SK-N-SH (cell line): ENCODE measurements around the gene CPEB4. TPM values are rescaled to one million over a fixed set of nuclear protein-coding genes. Genes with fewer than 3 reads are reported as not detected.

Experiments
- CTCF ChIA-PET: fragments of 300-600, 350-600 bp; formaldehyde crosslinking; extraction: SDS; loops from one replicate; lab custom pipeline; 2021; lab: Yijun Ruan, JAX
- POLR2A ChIA-PET: fragments of 350-600 bp; sonication (Branson Sonifier 250); formaldehyde crosslinking; extraction: SDS; loops from one replicate; lab custom pipeline; 2020; ENCODE audit warnings: antibody characterized with exemption, inconsistent platforms; lab: Yijun Ruan, JAX
- DNase-seq: peaks from one replicate; pipeline ENCODE4 v3.0.0; 2012
- H2AFZ ChIP-seq: fragments of 200-600 bp; sonication (generic); 2 replicates; pipeline ENCODE4 v1.8.1; 2016; ENCODE audit warnings: antibody characterized with exemption, mild to moderate bottlenecking, low read depth
- H3F3A ChIP-seq: fragments of 200-600 bp; sonication (generic); replicated peaks from 2 replicates; pipeline ENCODE3; 2016; ENCODE audit warnings: antibody characterized with exemption, mild to moderate bottlenecking; ENCODE audit not compliant: insufficient read depth
- H3K27ac ChIP-seq, 2 experiments: fragments of 200-500 bp in 1 of 2; fragments of 200-600 bp in 1 of 2; sonication (Bioruptor generic) in 1 of 2; sonication (generic), shearing (Covaris generic) in 1 of 2; 2 replicates each; pipeline versions ENCODE4 v1.5.1 to v1.6.1; 2014 to 2016; ENCODE audit warnings: low read depth in 2 of 2, inconsistent platforms in 1 of 2, low read length in 1 of 2, mild to moderate bottlenecking in 1 of 2, mixed read lengths in 1 of 2
- H3K27me3 ChIP-seq: fragments of 200-600 bp; sonication (generic), shearing (Covaris generic); 2 replicates; pipeline ENCODE4 v1.6.1; 2016; ENCODE audit warnings: mixed run types; ENCODE audit not compliant: insufficient read depth
- H3K36me3 ChIP-seq, 2 experiments: fragments of 200-500 bp in 1 of 2; fragments of 200-600 bp in 1 of 2; sonication (Bioruptor generic) in 1 of 2; sonication (generic) in 1 of 2; replicated peaks in 1 of 2; 2 replicates each; pipeline versions ENCODE3 to v1.5.1; 2014 to 2016; ENCODE audit warnings: low read length in 1 of 2, mild to moderate bottlenecking in 1 of 2; ENCODE audit not compliant: insufficient read depth in 2 of 2, control insufficient read depth in 1 of 2
- H3K4me1 ChIP-seq, 2 experiments: fragments of 200-500 bp in 1 of 2; fragments of 200-600 bp in 1 of 2; sonication (Bioruptor generic) in 1 of 2; sonication (generic), shearing (Covaris generic) in 1 of 2; 2 replicates each; pipeline versions ENCODE4 v1.5.1 to v1.6.1; 2014 to 2016; ENCODE audit warnings: low read depth in 1 of 2, low read length in 1 of 2, mixed run types in 1 of 2; ENCODE audit not compliant: insufficient read depth in 2 of 2, control insufficient read depth in 1 of 2
- H3K4me2 ChIP-seq: fragments of 200-600 bp; sonication (generic), shearing (Covaris generic); 2 replicates; pipeline ENCODE4 v1.6.1; 2017; ENCODE audit warnings: mixed run types
- H3K4me3 ChIP-seq, 2 experiments: fragments of 200-500 bp in 1 of 2; fragments of 200-600 bp in 1 of 2; sonication (Bioruptor generic) in 1 of 2; sonication (generic), shearing (Covaris generic) in 1 of 2; 2 replicates each; pipeline versions ENCODE4 v1.5.1 to v1.8.1; 2014 to 2016; ENCODE audit warnings: low read depth in 2 of 2, inconsistent platforms in 1 of 2, low read length in 1 of 2, mild to moderate bottlenecking in 1 of 2, mixed read lengths in 1 of 2, moderate library complexity in 1 of 2
- H3K79me2 ChIP-seq: fragments of 200-600 bp; sonication (generic); 2 replicates; pipeline ENCODE4 v1.8.1; 2017; ENCODE audit warnings: mild to moderate bottlenecking; ENCODE audit not compliant: insufficient read depth
- H3K9ac ChIP-seq: fragments of 200-600 bp; sonication (generic); 2 replicates; pipeline ENCODE4 v1.6.1; 2017; ENCODE audit warnings: mixed run types
- H3K9me2 ChIP-seq: fragments of 200-600 bp; sonication (generic); 2 replicates; pipeline ENCODE4 v1.6.1; 2017; ENCODE audit warnings: mixed run types
- H3K9me3 ChIP-seq: fragments of 200-600 bp; sonication (generic); 2 replicates; pipeline ENCODE4 v1.6.1; 2017; ENCODE audit warnings: mixed run types, mild to moderate bottlenecking, moderate library complexity
- H4K20me1 ChIP-seq: fragments of 200-600 bp; sonication (generic); 2 replicates; pipeline ENCODE4 v1.6.1; 2017; ENCODE audit warnings: mild to moderate bottlenecking, mixed run types; ENCODE audit not compliant: insufficient read depth
- CHD2 ChIP-seq: fragments of 150-350 bp; IDR thresholded peaks from 2 replicates; pipeline ENCODE4 v1.6.1; 2018; ENCODE audit warnings: low read length; ENCODE audit not compliant: partially characterized antibody
- CTCF ChIP-seq: fragments of 200-600 bp; sonication (generic); IDR thresholded peaks from 2 replicates; pipeline ENCODE4 v1.6.1; 2017; ENCODE audit warnings: antibody characterized with exemption, mild to moderate bottlenecking, moderate library complexity
- ELF1 ChIP-seq: IDR thresholded peaks from 2 replicates; pipeline ENCODE4 v1.4.0; 2012
- FOSL2 ChIP-seq: IDR thresholded peaks from 2 replicates; pipeline ENCODE4 v1.4.0; 2012; ENCODE audit warnings: low read depth, mild to moderate bottlenecking, moderate library complexity, borderline replicate concordance
- GABPA ChIP-seq: IDR thresholded peaks from 2 replicates; pipeline ENCODE4 v1.4.0; 2012; ENCODE audit warnings: low read depth, mild to moderate bottlenecking
- IRF3 ChIP-seq: fragments of 150-350 bp; IDR thresholded peaks from 2 replicates; pipeline ENCODE4 v1.6.1; 2016; ENCODE audit warnings: mild to moderate bottlenecking, low read depth, low read length
- MAX ChIP-seq: IDR thresholded peaks from 2 replicates; pipeline ENCODE4 v1.4.0; 2012; ENCODE audit warnings: low read depth
- MXI1 ChIP-seq: IDR thresholded peaks from 2 replicates; pipeline ENCODE4 v1.6.1; 2012; ENCODE audit warnings: mild to moderate bottlenecking, low read depth, low read length, improper control_type of control experiment
- POLR2AphosphoS5 ChIP-seq: IDR thresholded peaks from 2 replicates; pipeline ENCODE4 v1.6.1; 2012; ENCODE audit warnings: low read depth, low read length
- REST ChIP-seq: IDR thresholded peaks from 2 replicates; pipeline ENCODE4 v1.6.1; 2012; ENCODE audit warnings: mild to moderate bottlenecking, low read depth, low read length, moderate library complexity
- RXRA ChIP-seq: IDR thresholded peaks from 2 replicates; pipeline ENCODE4 v1.4.0; 2012; ENCODE audit warnings: low read depth, mild to moderate bottlenecking, borderline replicate concordance
- SIN3A ChIP-seq: IDR thresholded peaks from 2 replicates; pipeline ENCODE4 v1.6.1; 2012; ENCODE audit warnings: low read depth, mild to moderate bottlenecking, low read length, moderate library complexity, borderline replicate concordance
- SMC3 ChIP-seq: IDR thresholded peaks from 2 replicates; pipeline ENCODE4 v1.6.1; 2012; ENCODE audit warnings: low read depth, low read length, improper control_type of control experiment
- TCF12 ChIP-seq: IDR thresholded peaks from 2 replicates; pipeline ENCODE4 v1.4.0; 2012
- USF2 ChIP-seq: fragments of 150-350 bp; IDR thresholded peaks from 2 replicates; pipeline ENCODE4 v1.6.1; 2017; ENCODE audit warnings: antibody characterized with exemption, low read length, low read depth, borderline replicate concordance
- YY1 ChIP-seq: IDR thresholded peaks from 2 replicates; pipeline ENCODE4 v1.4.0; 2012; ENCODE audit warnings: low read depth, mild to moderate bottlenecking
- WGBS: methylation state at CpG from one replicate; pipeline ENCODE4 v1.1.6; 2017; ENCODE audit warnings: low lambda C conversion rate; 5-methylcytosine and 5-hydroxymethylcytosine counted together
- polyA plus RNA-seq, 3 experiments: library from polyadenylated mRNA; depleted of rRNA; stranded (reverse); fragments of >200 nt; gene quantifications; 2 replicates each; pipeline ENCODE4 v1.2.3, GENCODE V29; 2012

Gene CPEB4
- polyA plus RNA-seq, 1 of the 3 experiments (the other 2 are of a cell fraction), result 6.8 TPM

- no peak for DNase-seq
- 27% methylated on average over 3 of the region's 3 CpGs for WGBS
- Histone ChIP-seq H3K4me2 (no peak overlapping the region), H2AFZ (no peak overlapping the region), H3K9ac (no peak overlapping the region), H3K36me3 (no peaks in the 10 kb centered on the region), H3K9me3 (no peaks in the 10 kb centered on the region), H3K27ac (no peak overlapping the region), H3K27me3 (no peaks in the 10 kb centered on the region), H4K20me1 (no peaks in the 10 kb centered on the region), H3K9me2 (no peaks in the 10 kb centered on the region), H3K4me1 (no peaks in the 10 kb centered on the region), H3K4me3 (no peak overlapping the region), H3K79me2 (no peaks in the 10 kb centered on the region), H3F3A (no peaks in the 10 kb centered on the region)
- ChIA-PET CTCF (no interaction called here), POLR2A (no interaction called here)
- TF ChIP-seq IRF3 (no peak), USF2 (no peak), MXI1 (no peak), ELF1 (no peak), POLR2AphosphoS5 (no peak), FOSL2 (no peak), RXRA (no peak), CTCF (no peak), TCF12 (no peak), SIN3A (no peak), YY1 (no peak), CHD2 (no peak), REST (no peak), MAX (no peak), SMC3 (no peak), GABPA (no peak)
Measured at GRCh38 chr5:174011441-174011840, 123.3 kb downstream of the CPEB4 start.

Other genes starting within 250 kb of the CPEB4 start
- not detected in 2 replicates for gene C5orf47, start 100.8 kb downstream of the CPEB4 start, polyA plus RNA-seq (2012; rRNA removed)
- gene NSG2, start 157.4 kb downstream of the CPEB4 start, polyA plus RNA-seq (2012; rRNA removed), result 4.3 and 10.7 TPM in 2 replicates